RWPE2 (cell line): ENCODE results near the gene PCID2.
A peak's percentile ranks its signal among the peaks of the same experiment; 100 is the strongest.

Experiments
- ATAC-seq: fragments of 200-7000 bp; cut with Tn5 transposase; 3 replicates; pipeline ENCODE4 v1.9.1; 2021; ENCODE audit warnings: low read depth
- DNase-seq: peaks from one replicate; pipeline ENCODE4 v3.0.0-alpha.2; 2020; ENCODE audit warnings: low spot score
- H3K27ac ChIP-seq: fragments of 450-650 bp; 2 replicates; pipeline ENCODE4 v1.5.1; 2017; ENCODE audit warnings: mild to moderate bottlenecking; ENCODE audit not compliant: poor library complexity, severe bottlenecking
- H3K27me3 ChIP-seq: fragments of 250-450 bp; sonication (Bioruptor Pico); 2 replicates; pipeline ENCODE4 v1.5.1; 2021; ENCODE audit warnings: mild to moderate bottlenecking, moderate library complexity; ENCODE audit not compliant: insufficient read depth, poor library complexity, severe bottlenecking
- H3K36me3 ChIP-seq: fragments of 250-450 bp; sonication (Bioruptor Pico); 2 replicates; pipeline ENCODE4 v1.5.1; 2020; ENCODE audit warnings: low read depth, mild to moderate bottlenecking, moderate library complexity
- H3K4me1 ChIP-seq: fragments of 250-450 bp; sonication (Bioruptor Pico); 2 replicates; pipeline ENCODE4 v1.5.1; 2021; ENCODE audit warnings: mild to moderate bottlenecking, moderate library complexity; ENCODE audit not compliant: insufficient read depth, poor library complexity, severe bottlenecking
- H3K4me3 ChIP-seq: fragments of 250-450 bp; sonication (Bioruptor Pico); 2 replicates; pipeline ENCODE4 v1.5.1; 2021; ENCODE audit warnings: mild to moderate bottlenecking, moderate library complexity; ENCODE audit not compliant: severe bottlenecking
- H3K9me3 ChIP-seq: fragments of 250-450 bp; sonication (Bioruptor Pico); 2 replicates; pipeline ENCODE4 v1.5.1; 2021; ENCODE audit warnings: mild to moderate bottlenecking, moderate library complexity; ENCODE audit not compliant: severe bottlenecking
- CTCF ChIP-seq: fragments of 450-650 bp; IDR thresholded peaks from one replicate; pipeline ENCODE4 v1.5.1; 2017; ENCODE audit warnings: mild to moderate bottlenecking, moderate library complexity; ENCODE audit not compliant: poor library complexity, severe bottlenecking

Gene PCID2

GRCh38 chr13:113155201-113155600, 53.3 kb downstream of the PCID2 start:
- Histone ChIP-seq H3K4me1 (no peaks in the 10 kb centered on the region), H3K27ac (no peak overlapping the region), H3K27me3 (no peaks in the 10 kb centered on the region), H3K9me3 (no peaks in the 10 kb centered on the region), H3K36me3 (no peaks in the 10 kb centered on the region), H3K4me3 (no peak overlapping the region)
- no peak for TF ChIP-seq CTCF
- no peak for DNase-seq
- no peak for ATAC-seq

DNA sequence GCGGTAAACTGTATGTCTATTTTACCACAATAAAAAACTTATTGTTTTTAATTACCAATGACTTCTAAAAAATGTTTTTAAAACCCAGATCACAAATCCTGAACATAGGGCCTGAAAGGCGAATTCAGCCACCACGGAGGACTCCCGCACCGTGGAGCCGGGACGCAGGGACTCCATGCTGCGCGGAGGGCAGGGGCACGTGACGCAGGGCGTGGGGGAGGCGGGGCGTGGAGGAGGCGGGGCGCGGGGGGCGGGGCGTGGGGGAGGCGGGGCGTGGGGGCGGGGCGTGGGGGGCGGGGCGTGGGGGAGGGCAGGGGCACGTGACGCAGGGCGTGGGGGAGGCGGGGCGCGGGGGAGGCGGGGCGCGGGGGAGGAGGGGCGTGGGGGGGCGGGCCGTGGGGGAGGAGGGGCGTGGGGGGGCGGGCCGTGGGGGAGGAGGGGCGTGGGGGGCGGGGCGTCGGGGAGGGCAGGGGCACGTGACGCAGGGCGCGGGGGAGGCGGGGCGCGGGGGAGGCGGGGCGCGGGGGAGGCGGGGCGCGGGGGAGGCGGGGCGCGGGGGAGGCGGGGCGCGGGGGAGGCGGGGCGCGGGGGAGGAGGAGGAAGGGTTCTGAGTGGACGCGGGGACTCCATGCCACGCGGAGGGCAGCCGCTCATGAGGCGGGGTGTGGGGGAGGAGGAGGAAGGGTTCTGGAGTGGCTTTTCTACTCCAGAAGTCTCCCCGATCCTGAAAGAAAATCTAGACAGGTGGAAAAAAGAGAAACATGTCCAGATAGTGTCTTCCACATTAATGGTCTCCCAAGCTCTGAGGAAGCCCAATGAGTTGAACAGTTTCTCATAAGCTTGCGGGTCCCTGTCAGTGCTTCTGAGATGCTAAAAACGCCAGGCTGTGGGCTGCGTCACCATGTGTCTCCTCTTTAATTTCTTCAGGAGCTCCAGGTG, 54.4 kb downstream of the PCID2 start:
- H3K4me1 ChIP-seq = no peaks in the 10 kb centered on the region
- ATAC-seq (peak; percentile 66), DNase-seq (no peak)
- no peaks in the 10 kb centered on the region for H3K27me3 ChIP-seq
- H3K36me3 ChIP-seq = no peaks in the 10 kb centered on the region
- H3K4me3 ChIP-seq = peak overlapping the region; percentile 32
- H3K27ac ChIP-seq = no peak overlapping the region
- H3K9me3 ChIP-seq = no peaks in the 10 kb centered on the region
- TF ChIP-seq CTCF = no peak

GRCh38 chr13:113152984-113153809, 55.3 kb downstream of the PCID2 start:
- H3K4me1 ChIP-seq = no peaks in the 10 kb centered on the region
- no peak for DNase-seq
- ATAC-seq = peak; percentile 33

DNA sequence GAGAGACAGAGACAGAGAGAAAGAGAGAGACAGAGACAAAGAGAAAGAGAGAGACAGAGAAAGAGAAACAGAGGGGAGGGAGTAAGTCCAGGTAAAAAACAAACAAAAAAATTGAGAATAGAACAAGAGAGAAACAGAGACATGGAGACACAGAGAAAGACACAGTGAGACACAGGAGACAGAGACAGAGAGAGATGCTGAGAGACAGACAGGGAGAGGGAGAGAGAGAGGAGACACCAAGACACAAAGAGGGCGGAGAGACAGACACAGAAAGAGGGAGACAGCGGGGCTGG, 55.8 kb downstream of the PCID2 start:
- no peaks in the 10 kb centered on the region for H3K36me3 ChIP-seq
- ATAC-seq = no peak
- H3K4me3 ChIP-seq = no peak overlapping the region
- no peaks in the 10 kb centered on the region for H3K4me1 ChIP-seq
- no peak overlapping the region for H3K27ac ChIP-seq
- no peaks in the 10 kb centered on the region for H3K27me3 ChIP-seq
- TF ChIP-seq CTCF = no peak
- no peaks in the 10 kb centered on the region for H3K9me3 ChIP-seq
- no peak for DNase-seq

More at GRCh38 chr13:113152984-113153809, 55.3 kb downstream of the PCID2 start:
- no peaks in the 10 kb centered on the region for H3K9me3 ChIP-seq
- no peak overlapping the region for H3K27ac ChIP-seq
- peak overlapping the region; percentile 32 for H3K4me3 ChIP-seq
- no peaks in the 10 kb centered on the region for H3K27me3 ChIP-seq
- no peak for TF ChIP-seq CTCF
- no peaks in the 10 kb centered on the region for H3K36me3 ChIP-seq
